AG10803 (cell line): ENCODE measurements around the gene EFCAB9.

Source experiments
- DNase-seq: peaks from one replicate; pipeline ENCODE4 v3.0.0; 2010; ENCODE audit warnings: low read depth
- H3K4me3 ChIP-seq: 2 replicates; pipeline ENCODE4 v1.5.1; 2011; ENCODE audit warnings: mild to moderate bottlenecking, low read length, control low read depth
- TF ChIP-seq, protein P1 (sequence below): conservative IDR thresholded peaks from 2 replicates; pipeline ENCODE4 v1.5.1; 2011; ENCODE audit warnings: mild to moderate bottlenecking, low read length, control low read depth, inconsistent platforms

EFCAB9 gene

DNA sequence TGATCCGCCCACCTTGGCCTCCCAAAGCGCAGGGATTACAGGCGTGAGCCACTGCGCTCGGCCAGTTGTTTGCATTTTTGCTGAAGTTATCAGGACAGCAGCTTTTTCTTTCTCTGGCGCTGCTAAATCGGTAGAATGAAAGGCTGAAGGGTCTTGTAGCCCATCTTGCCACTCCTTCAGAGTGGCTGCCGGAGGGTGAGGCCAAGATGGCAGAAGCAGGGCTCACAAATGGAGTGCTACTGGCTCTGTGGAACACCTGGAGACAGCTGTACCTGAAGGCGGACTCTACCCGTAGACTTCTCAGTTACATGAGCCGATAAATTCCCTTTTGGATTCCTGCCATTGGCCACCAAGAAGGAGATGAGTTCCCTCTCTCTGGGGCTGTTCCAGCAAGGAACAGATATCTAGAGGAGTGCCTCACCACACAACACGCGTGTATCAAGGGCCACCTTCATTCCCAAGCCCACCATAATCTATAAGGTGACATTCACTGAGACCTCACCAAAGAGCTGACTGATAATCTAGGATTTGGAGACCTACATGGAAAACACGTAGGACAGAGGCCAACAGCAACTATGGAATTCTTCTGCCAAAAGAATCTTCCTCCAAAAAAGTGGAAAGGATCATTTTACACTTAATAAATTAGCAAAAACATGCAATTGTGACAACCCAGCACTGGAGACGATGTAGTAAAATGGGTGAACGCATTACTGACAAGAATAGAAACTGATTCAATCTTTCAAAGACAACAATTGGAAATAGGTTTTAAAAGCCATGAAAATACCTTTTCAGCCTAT, 27.7 kb upstream of the EFCAB9 start:
- TF ChIP-seq, protein P1, sequence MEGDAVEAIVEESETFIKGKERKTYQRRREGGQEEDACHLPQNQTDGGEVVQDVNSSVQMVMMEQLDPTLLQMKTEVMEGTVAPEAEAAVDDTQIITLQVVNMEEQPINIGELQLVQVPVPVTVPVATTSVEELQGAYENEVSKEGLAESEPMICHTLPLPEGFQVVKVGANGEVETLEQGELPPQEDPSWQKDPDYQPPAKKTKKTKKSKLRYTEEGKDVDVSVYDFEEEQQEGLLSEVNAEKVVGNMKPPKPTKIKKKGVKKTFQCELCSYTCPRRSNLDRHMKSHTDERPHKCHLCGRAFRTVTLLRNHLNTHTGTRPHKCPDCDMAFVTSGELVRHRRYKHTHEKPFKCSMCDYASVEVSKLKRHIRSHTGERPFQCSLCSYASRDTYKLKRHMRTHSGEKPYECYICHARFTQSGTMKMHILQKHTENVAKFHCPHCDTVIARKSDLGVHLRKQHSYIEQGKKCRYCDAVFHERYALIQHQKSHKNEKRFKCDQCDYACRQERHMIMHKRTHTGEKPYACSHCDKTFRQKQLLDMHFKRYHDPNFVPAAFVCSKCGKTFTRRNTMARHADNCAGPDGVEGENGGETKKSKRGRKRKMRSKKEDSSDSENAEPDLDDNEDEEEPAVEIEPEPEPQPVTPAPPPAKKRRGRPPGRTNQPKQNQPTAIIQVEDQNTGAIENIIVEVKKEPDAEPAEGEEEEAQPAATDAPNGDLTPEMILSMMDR = no peak
- H3K4me3 ChIP-seq = no peak overlapping the region
- peak; percentile 34 for DNase-seq

- TF ChIP-seq, protein P1 = no peak
- H3K4me3 ChIP-seq = no peak overlapping the region
- DNase-seq = no peak
These were observed 26.1 kb upstream of the EFCAB9 start for GRCh38 chr5:172167895-172168294.

DNA sequence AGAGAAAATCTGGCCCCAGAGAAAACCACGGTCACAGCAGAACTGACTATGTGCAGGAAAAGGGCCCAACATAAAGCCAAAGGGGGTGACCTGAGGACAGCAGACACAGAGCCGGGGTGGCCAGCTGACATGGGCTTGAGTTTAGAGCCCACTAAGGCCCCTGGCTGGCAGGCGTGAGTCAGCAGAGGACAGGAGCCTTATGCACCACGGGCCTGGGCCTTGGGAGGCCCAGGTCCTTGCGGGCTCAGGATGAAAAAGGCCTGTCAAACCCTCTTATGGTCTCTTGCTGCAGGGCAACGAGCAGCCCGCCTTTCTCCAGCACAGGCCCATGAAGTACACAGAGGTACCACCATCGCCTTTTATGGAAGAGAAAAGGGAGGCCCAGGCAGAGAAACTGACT, 25.7 kb upstream of the EFCAB9 start:
- DNase-seq = no peak
- TF ChIP-seq, protein P1 = no peak
- no peak overlapping the region for H3K4me3 ChIP-seq

GRCh38 chr5:172169216-172169615, 24.8 kb upstream of the EFCAB9 start:
- no peak overlapping the region for H3K4me3 ChIP-seq
- DNase-seq = no peak
- TF ChIP-seq, protein P1 = no peak

DNA sequence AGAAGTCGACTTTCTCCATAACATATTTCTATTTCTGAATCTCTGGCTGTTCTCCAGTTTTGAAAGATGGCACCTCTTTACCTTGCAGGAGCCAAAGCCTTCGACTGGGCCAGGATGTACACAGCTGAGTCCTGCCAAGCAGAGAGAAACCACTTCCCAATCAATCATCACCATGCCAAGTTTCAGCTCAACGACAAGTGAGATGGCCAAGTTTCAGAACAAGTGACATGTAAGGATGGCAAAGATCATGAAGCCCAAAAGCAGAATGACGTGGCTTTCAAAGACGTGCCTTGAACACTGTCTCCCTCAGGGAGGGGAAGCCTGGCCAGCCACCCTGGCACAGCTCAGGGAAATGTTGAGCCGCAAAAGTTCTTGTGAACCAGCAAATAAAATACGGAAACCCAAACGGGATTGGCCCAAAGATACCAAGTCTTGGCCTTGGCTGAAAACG, 23.7 kb upstream of the EFCAB9 start:
- TF ChIP-seq, protein P1 = no peak
- DNase-seq = no peak

DNA sequence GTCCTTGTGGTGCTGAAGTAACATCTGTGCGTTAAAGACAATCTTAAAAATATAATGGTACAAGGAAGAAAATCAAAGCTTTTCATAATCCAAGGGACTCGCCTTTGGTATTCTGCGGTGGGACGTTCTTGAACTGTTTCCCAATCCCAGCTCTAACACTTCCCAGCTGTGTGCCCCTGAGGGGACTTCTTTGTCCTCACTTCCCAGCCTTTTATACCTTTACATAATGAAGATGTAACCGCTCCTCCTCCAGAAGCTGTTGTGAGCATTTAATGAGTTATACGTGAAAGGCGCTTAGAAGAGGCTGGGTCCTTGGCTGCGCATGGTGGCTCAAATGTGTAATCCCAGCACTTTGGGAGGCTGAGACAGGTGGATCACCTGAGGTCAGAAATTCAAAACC, 22.9 kb upstream of the EFCAB9 start:
- H3K4me3 ChIP-seq = no peak overlapping the region
- TF ChIP-seq, protein P1 = no peak
- DNase-seq = no peak

More for the DNA sequence above, 23.7 kb upstream of the EFCAB9 start:
- no peak overlapping the region for H3K4me3 ChIP-seq

- no peak overlapping the region for H3K4me3 ChIP-seq
- DNase-seq = no peak
- TF ChIP-seq, protein P1 = no peak
These were observed 20.9 kb upstream of the EFCAB9 start for GRCh38 chr5:172172912-172173563.
